Mammary epithelial cell (primary cell): ENCODE data around the gene TPGS1.

ENCODE experiments used
- EZH2 ChIP-seq: IDR thresholded peaks from 2 replicates; pipeline ENCODE4 v1.6.1; 2012; ENCODE audit warnings: low read length, inconsistent platforms, borderline replicate concordance
- TF ChIP-seq, protein P1 (sequence below), 2 donors: IDR thresholded peaks in 1 of 2; conservative IDR thresholded peaks in 1 of 2; 2 replicates each; pipeline ENCODE4 v1.5.1; 2011 to 2012; ENCODE audit warnings: inconsistent platforms in 2 of 2, low read length in 2 of 2, mild to moderate bottlenecking in 2 of 2, control low read depth in 1 of 2, low read depth in 1 of 2; ENCODE audit not compliant: insufficient read depth in 1 of 2; ENCODE audit errors: extremely low read depth in 1 of 2

- TF ChIP-seq, protein P1, sequence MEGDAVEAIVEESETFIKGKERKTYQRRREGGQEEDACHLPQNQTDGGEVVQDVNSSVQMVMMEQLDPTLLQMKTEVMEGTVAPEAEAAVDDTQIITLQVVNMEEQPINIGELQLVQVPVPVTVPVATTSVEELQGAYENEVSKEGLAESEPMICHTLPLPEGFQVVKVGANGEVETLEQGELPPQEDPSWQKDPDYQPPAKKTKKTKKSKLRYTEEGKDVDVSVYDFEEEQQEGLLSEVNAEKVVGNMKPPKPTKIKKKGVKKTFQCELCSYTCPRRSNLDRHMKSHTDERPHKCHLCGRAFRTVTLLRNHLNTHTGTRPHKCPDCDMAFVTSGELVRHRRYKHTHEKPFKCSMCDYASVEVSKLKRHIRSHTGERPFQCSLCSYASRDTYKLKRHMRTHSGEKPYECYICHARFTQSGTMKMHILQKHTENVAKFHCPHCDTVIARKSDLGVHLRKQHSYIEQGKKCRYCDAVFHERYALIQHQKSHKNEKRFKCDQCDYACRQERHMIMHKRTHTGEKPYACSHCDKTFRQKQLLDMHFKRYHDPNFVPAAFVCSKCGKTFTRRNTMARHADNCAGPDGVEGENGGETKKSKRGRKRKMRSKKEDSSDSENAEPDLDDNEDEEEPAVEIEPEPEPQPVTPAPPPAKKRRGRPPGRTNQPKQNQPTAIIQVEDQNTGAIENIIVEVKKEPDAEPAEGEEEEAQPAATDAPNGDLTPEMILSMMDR (conservative IDR thresholded peaks at IDR 0.05 in 1 of 2, IDR thresholded peaks at IDR 0.05 in 1 of 2; ENCODE audit: extremely low read depth in 1 of 2, insufficient read depth in 1 of 2, low read depth in 1 of 2, low read length in 2 of 2): no peak
- TF ChIP-seq EZH2: no peak
Measured at GRCh38 chr19:547836-548720, 40.8 kb downstream of the TPGS1 start.
